ENCODE results near the gene GRK1.

The GRK1 gene

DNA sequence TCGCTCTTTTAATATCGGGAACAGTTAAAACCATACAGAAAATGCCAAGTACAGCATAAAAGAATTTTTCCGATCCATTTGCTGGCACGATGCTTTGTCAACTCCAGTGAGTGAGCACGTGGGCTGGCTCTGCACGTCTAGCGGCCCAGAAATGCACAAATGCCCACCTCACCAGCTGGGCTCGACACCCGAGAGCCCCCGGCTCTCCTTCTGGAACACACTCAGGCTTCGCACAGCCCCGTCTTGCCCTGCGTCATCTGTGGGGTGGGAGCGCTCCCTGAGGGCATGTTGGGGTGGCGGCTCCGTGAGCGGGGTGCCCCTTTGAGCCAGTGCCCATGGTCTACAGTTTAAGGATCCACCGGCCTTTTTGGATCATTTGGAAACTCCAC is 33.5 kb upstream of the GRK1 start:
- DNase-seq = no peak

DNA sequence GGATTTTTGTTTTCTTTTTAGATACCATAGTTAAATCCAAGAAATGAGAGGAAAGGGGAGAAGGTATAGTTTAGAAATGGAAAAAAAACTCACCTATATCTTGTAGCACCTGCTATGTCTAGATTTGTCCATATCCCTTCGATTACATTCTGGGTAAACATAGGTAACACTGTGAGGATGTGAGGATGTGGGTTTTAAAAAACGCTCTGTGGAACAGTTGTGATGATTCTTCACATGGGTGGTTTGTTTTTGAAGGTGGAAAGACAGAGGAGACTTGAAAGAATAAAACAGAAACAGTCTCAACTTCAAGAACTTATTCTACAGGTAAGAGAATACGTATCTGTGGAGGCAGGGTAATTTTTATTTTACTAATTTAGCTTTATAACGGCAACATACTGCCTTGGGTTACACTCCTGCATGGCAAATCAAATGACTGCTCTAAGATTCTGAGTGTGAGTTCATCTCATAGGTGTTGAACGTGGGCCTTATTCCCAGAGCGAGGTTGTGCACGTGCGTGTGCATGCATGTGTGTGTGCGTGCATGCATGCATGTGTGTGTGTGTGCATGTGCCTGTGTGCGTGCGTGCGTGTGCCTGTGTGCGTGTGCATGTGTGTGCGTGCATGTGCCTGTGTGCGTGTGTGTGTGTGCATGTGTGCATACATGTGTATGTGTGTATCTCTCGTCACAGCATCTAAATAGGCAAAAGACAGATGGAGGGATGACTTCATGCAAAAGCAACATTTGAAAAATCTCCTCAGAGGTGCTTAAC is 32.6 kb upstream of the GRK1 start:
- no peak for DNase-seq

DNA sequence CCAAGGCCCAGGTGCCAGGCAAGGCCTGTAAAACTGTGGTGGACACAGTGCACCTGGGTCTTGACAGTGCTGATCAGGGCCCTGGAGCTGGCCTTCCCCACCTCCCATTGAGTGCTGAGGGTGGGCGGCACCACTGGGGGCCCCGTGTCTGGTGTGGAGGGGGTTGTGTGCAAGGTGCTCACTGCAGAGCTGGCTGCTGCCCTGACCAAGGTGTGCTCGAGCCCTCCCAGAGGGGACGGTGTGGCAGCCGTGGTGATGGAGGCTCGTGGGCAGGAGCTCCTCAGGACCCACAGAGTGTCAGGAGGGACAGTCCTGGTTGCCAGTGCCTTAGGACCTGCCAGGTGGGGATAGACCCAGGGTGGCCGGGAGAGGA is 32.0 kb upstream of the GRK1 start:
- no peak for DNase-seq

DNA sequence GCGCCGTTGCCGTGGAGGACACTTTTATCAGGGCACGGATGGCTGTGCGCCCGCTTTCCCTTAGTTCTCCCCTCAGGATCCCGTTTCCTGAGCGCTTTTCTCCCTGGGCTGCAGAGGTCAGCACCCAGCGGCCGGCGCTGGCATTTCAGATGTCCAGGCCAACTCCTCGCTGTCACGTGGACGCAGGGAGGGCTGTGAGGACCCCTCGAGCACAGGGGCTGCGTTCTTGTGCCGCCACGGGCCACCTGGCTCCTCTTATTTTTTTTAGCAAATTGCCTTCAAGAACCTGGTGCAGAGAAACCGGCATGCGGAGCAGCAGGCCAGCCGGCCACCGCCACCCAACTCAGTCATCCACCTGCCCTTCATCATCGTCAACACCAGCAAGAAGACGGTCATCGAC is 31.3 kb upstream of the GRK1 start:
- no peak for DNase-seq

DNA sequence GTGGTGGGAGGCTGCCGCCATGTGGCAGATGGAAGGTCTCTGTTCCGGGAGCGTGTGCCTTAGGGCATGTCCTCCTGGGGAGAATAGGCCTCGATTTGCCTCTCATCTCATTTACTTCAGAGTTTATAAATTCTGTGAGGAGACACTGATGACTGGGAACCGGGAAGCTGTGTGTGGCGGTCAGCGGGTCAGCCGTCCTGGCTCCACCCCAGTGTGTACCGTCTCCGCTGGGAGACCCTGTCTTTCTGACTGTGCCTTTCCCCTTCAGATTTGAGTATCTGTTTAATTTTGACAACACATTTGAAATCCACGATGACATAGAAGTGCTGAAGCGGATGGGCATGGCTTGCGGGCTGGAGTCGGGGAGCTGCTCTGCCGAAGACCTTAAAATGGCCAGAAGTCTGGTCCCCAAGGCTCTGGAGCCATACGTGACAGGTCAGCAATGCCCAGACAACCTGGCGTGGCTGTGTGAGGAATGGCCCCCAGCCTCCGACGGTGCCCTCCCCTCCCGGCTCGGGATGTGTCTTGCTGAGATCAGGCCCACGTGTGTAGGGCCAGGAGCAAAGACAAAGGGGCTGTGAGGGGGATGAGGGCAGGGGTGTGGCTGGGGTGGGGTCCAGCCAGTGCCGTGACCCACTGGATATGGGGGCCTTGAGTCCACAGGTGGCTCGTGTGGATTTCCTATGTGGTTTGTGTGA is 30.6 kb upstream of the GRK1 start:
- no peak for DNase-seq

DNA sequence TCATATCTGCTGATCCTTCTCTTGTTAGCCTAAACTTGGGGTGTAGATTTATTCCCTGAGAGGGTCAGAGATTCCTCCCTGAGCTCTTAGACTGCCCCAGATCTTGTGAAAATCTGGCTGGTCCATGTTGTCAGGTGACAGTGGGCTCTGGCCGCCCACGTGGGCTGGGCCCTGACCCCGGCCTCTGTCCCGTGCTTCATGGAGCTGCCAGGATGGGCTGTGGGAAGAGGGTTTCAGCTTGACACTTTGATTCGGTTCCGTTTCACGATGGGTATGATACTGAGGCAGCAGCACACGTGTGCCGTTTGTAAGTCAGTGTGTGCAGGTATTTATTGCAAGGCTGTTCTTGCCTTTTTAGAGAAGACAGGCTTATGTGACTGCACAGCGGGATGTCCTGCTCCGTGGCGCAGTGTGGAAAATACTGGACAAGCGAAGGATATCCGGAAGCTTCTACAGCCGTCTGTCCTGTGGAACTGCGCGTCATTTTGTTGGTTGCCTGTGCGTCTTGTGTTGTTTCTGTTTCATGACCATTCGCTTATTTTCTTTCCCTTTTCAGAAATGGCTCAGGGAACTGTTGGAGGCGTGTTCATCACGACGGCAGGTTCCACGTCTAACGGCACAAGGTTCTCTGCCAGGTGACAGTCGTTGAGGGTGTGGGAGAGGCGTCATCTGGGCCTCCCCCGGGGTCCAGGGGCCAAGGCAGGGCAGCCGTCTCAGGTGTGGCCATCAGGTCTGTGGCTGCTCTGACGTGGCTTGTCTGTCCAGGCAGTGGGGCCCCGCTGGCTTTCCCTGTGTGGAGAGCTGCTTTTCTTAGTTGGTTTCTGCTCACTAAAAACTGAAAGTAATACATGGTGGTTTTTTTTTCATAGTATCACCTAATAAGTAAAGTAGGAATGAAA is 29.5 kb upstream of the GRK1 start:
- no peak for DNase-seq

DNA sequence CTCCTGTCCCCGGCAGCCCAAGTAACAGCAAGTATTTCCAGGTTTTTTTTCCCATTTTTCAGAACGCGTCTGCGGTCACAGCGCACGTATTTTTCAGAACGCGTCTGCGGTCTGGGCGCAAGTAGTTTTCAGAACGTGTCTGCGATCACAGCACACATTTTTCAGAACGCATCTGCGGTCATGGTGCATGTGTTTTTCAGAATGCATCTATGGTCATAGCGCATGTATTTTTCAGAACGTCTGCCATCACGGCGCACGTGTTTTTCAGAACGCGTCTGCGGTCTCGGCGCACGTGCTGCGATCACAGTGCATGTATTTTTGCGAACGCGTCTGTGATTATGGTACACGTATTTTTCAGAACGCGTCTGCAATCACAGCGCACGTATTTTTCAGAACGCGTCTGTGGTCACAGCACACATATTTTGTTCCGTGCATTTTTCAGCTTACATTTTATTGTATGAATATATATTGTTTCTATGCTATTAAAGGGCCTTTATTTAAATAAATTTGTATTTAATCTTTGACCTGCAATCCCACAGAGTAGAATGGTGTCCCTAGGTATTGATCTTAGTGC is 28.8 kb upstream of the GRK1 start:
- DNase-seq = no peak

DNA sequence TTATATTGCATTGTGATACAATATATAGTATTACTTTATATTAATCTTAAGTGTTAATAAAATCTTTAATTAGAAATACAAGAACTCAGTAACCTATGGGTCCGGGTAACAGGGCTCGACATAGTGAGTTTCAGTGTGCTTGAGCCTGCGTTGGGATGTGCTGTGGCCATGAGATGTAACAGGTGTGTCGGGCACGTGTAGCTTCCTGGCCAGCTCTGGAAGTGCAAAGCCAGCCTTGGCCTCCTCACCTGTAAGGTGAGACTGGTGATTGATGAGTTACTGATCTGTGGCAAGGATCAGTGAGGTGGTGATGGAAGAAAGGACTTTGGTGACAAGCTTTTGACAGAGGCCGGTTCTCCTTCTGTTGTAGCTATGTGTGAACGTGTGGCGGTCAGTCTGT is 28.2 kb upstream of the GRK1 start:
- DNase-seq = no peak

DNA sequence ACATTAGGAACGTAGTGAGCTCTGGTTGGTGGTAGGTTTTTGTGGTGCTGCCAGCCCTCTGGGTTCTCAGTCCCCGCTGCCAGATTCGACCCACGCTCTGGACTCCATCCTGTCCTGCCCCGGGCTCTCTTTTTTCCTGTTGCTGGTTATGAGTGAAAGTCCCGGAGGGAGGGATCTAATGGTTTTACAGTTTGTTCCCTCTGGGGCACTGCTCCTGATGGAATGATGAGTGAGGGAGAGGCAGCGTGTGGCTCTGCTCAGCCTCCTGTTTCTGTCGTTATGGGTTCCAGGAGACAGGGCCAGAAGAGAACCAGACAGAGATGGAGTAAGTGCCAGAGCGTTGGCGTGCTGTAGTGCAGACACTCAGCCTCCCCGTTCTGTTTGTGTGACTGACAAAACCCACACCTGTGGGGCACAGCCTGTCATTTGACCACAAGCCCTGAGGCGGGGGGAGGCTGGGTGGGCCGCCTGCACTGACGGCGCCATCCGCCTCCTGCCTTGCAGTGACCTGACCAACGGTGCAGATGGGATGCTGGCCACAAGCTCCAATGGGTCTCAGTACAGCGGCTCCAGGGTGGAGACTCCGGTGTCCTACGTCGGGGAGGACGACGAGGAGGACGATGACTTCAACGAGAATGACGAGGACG is 27.3 kb upstream of the GRK1 start:
- no peak for DNase-seq

DNA sequence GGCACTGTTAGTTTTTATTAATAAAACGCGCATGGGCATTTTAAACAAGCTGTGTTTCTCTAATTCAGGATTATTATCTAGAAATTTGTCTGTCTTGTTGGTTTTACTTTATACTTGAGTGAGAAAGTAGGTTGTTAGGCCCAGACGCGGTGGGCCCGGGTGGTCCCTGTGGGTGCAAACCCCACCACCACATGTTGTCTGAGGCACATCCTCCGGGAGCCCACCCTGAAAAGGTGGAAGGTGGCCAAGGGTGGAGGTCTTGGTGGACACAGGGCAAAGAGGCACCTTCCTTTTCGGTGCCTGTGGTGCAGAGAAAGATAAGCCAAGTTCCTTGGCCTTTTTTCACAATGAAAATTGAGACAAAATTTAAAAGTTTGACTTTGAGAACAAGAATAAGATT is 25.6 kb upstream of the GRK1 start:
- no peak for DNase-seq

DNA sequence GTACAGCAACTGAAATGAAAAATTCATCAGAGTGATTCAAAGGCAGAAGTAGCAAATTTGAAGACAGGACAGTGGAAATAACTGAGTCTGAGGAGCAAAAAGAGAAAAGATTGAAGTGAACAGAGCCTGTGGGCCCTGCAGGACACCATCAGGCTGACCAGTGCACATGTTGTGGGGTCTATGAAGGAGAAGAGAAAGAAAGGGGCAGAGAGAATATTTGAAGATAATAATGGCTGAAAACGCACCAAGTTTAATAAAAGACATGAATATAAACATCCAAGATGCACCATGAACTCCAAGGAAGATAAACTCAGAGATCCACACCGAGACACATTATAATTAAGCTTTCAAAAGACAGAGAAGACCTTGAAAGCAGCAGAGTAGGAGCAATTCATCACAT is 24.5 kb upstream of the GRK1 start:
- DNase-seq = no peak

DNA sequence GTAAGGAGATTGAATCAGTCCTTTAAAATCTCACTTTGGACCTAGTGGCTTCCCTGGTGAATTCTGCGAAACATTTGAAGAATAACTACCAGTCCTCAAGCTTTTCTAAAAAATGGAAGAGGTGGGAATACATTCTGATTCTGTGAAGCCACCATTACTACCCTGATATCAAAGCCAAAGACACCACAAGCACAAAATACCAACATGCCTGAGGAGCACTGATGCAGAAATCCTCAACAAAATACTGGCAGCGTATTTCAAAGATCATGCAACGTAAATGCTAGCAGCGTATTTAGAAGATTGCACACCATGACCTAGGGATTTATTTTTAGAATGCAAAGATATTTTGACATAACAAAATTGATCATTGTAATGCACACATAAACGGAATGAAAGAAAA is 23.4 kb upstream of the GRK1 start:
- DNase-seq = no peak

DNA sequence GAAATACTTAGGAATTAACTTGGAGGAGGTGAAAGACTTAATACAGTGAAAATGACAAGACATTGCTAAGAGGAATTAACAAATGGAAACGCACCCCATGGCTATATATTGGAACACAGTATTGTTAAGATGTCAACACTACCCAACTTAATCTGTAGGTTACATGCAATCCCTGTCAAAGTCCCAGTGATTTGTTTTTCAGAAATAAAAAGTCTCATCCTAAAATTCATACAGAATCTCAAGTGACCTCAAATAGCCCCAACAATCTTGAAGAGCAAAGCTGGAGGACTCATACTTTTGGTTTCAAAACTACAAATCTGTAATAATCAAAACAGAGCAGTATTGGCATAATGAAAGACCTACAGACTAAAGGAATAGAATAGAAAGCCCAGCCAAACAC is 22.2 kb upstream of the GRK1 start:
- DNase-seq = no peak

DNA sequence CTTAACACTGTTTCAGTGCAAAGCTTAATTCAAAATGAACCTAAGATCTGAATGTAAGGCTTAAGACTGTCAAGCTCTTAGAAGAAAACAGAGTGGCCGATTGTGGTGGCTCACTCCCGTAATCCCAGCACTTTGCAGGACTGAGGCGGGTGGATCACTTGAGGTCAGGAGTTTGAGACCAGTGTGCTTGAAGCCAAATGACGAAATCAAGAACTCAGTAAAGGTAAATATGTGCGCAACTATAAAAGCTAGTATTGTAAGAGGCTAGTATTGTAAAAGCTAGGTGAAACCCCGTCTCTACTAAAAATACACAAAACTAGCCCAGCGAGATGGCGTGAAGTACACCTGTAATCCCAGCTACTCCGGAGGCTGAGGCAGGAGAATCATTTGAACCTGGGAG is 21.7 kb upstream of the GRK1 start:
- no peak for DNase-seq

DNA sequence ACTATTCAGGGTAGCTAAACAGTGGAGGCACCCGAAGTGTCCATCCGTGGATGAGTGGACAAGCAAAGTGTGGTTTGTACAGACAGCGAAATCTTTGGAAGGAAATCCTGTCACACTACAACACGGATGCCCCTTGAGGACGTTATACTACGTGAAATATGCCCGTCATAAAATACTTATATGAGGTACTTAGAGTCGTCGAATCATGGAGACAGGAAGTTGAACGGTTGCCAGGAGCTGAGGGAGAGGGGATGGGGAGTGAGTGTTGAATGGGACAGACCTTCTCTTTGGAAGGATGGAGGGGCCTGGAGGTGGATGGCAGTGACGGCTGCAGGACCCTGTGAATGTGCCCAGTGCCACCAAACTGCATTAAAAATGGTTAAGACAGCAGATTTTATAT is 20.6 kb upstream of the GRK1 start:
- DNase-seq = peak; percentile 6

DNA sequence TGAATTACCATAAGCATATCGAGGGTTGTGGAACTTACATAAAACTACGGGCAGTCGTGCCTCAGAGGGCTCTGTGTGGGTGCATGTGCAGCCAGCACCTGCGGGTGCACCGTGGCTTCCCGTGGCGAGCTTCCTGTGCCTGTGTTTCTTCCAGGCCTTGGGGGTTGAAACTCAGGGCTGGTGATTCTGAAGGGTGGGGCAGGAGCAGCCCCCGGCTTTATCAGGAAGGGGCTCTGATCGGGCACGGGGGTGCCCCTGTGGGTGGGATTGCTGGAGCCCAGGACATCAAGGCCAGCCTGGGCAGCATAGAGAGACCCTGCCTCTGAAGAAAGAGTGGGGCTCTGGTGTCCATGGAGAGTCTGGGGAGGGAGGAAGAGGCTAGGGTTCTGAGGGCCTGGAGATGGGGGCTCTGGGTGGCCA is 20.1 kb upstream of the GRK1 start:
- no peak for DNase-seq

DNA sequence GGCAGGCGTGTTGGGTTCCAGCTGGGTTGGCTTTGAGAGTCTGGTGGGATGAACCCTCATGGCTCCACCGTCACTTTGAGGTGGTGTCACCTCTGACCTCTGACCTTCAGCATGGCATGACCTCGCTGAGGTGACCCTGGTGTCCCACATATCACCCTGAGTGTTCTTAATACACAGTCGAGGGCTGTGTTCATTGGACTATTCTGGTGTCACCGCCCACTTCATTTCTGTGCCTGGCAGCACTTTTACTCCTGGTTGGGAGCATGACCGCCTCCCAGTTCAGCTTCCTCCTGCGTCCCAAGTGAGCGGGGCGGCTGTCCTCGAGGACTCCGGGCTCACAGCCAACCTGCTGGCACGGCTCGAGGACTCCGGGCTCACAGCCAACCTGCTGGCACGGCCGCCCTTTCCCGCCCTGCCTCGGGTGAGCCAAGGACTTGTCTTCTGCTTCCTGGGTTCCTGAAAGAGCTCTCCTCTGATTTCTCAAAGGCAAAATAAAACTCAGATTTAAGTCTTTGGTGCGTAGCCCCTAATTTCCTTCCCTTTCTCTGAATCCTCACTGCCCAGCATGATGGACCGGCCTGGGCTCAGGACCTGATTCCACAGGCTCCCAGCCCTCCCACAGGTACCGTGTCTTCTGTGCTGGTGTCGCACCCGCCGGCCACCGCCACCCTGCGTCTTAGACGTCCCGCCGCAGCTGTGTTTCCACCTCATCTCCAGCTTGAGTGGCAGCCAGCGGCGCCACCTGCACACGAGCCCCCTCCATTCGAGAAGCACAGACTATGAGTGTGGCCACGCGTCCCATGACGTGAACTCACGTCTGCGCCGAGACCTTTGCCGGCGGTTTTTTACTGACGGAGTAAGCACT is 19.4 kb upstream of the GRK1 start:
- DNase-seq = peak; percentile 70

DNA sequence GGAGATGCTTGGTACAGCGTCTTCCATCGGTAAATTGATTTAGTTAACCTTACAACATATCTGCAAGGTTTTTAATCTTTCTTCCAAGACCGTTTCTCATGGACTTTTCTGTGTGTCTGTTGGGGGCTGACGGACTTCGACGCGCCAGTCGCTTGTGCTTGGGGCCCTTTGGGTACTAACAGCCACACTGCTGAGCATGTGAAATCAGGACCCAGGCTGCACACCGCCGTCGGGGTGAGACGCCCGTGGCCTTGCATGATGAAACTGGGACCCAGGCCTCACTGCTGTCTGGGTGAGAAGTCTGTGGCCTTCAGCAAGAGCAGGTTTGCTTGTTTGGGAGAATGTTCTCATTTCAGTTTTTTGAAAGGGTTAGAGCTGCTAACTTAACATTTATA is 18.8 kb upstream of the GRK1 start:
- no peak for DNase-seq

DNA sequence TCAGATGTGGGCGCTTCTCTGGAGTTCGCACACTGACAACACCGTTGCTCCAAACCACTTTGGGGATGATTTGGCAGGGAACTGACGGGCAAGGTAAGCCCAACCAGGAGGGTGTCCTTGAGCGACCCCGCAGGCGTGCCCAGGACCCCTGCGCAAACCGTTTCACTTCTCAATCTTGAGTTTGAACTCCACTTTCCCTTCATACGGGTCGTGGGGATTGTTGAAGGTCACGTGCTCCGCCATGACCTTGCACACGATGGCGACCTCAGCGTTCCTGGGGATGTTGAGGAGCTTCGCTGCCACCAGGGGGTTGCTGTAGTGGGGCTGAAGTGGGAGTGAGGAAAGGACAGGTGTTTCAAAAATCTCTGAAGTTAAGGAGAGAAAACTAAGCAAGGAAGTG is 17.8 kb upstream of the GRK1 start:
- DNase-seq = no peak

DNA sequence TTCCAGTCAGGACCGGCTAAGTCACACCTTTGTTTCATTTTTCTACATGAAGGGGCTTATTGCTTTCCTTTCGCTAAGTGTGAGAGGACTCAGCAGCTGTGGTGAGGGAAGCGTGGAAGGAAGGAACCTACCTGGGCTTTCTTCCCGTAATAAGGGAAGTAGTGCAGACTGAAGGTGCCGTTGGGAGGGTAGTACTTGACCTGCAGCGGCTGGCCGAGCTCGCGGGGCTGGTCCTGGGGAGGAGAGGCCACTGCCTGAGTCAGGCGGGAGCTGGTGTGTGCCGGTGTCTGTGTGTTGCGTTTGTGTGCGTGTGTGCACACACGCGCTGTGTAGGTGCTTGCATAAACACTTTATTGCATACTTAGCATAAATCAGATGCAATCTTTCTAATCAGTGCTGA is 16.7 kb upstream of the GRK1 start:
- DNase-seq = no peak

DNA sequence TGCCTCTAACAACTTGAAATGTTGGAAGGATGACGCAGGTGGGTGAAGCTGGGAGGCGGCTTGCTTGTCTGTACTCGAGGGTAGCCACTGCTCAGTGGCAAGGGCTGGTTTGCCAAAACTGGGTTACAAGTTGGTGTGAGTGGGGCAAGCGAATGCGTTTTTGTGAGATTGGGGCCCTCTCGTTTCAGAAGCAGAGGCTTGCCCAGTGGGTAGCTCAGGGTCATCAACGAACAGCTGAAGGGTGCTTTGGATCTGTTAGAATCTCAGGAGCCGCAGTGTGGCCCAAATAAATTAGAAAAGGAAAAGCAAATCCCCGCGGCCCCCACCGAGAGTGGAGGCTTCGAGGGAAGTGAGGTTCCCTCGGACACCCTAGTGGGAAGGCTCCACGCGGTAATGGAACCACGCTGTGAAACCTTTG is 16.3 kb upstream of the GRK1 start:
- no peak for DNase-seq
